ENCODE measurements around the gene PRXL2C. TPM values are rescaled to one million over a fixed set of nuclear protein-coding genes. Genes with fewer than 3 reads are reported as not detected.

Gene PRXL2C
- total and polyA plus RNA-seq, 2 of the 13 experiments (the other 11 are each of a cell fraction or from before 2014, with no cell fraction given): 11.0 to 13.2 TPM

DNA sequence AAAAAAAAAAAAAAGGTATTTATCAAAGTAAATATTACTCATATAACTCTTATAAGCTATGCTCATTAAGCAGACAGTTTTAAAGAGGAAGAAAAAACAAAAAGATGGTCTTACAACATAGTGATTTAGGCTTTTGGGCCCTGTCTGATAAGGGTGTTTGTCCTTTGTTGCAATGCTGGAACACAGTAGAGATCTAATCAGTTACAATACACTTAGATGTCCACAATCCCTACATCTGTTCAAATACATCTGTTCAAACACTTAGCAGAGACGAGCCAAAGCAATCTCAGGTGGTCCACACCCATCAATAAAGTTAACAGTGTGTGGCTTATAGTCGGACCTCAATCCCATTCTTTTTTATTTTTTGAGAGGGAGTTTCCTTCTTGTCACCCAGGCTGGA, 11.0 kb downstream of the PRXL2C start (continued):
- TF ChIP-seq, protein P1, sequence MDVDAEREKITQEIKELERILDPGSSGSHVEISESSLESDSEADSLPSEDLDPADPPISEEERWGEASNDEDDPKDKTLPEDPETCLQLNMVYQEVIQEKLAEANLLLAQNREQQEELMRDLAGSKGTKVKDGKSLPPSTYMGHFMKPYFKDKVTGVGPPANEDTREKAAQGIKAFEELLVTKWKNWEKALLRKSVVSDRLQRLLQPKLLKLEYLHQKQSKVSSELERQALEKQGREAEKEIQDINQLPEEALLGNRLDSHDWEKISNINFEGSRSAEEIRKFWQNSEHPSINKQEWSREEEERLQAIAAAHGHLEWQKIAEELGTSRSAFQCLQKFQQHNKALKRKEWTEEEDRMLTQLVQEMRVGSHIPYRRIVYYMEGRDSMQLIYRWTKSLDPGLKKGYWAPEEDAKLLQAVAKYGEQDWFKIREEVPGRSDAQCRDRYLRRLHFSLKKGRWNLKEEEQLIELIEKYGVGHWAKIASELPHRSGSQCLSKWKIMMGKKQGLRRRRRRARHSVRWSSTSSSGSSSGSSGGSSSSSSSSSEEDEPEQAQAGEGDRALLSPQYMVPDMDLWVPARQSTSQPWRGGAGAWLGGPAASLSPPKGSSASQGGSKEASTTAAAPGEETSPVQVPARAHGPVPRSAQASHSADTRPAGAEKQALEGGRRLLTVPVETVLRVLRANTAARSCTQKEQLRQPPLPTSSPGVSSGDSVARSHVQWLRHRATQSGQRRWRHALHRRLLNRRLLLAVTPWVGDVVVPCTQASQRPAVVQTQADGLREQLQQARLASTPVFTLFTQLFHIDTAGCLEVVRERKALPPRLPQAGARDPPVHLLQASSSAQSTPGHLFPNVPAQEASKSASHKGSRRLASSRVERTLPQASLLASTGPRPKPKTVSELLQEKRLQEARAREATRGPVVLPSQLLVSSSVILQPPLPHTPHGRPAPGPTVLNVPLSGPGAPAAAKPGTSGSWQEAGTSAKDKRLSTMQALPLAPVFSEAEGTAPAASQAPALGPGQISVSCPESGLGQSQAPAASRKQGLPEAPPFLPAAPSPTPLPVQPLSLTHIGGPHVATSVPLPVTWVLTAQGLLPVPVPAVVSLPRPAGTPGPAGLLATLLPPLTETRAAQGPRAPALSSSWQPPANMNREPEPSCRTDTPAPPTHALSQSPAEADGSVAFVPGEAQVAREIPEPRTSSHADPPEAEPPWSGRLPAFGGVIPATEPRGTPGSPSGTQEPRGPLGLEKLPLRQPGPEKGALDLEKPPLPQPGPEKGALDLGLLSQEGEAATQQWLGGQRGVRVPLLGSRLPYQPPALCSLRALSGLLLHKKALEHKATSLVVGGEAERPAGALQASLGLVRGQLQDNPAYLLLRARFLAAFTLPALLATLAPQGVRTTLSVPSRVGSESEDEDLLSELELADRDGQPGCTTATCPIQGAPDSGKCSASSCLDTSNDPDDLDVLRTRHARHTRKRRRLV (CRISPR knock-in tag; IDR thresholded peaks at IDR 0.05): no peak
- TF ChIP-seq GFI1 (CRISPR knock-in tag; IDR thresholded peaks at IDR 0.05; ENCODE audit: borderline replicate concordance): peak; percentile 88
- TF ChIP-seq, protein P2, sequence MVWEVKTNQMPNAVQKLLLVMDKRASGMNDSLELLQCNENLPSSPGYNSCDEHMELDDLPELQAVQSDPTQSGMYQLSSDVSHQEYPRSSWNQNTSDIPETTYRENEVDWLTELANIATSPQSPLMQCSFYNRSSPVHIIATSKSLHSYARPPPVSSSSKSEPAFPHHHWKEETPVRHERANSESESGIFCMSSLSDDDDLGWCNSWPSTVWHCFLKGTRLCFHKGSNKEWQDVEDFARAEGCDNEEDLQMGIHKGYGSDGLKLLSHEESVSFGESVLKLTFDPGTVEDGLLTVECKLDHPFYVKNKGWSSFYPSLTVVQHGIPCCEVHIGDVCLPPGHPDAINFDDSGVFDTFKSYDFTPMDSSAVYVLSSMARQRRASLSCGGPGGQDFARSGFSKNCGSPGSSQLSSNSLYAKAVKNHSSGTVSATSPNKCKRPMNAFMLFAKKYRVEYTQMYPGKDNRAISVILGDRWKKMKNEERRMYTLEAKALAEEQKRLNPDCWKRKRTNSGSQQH (CRISPR knock-in tag; IDR thresholded peaks at IDR 0.05; ENCODE audit: low read depth): no peak
- 0 out of 2 replicates have a peak, but pooled peaks have one; percentile 22 for TF ChIP-seq ZNF12 (CRISPR knock-in tag; IDR thresholded peaks at IDR 0.05)
- no peak for TF ChIP-seq ZIK1 (CRISPR knock-in tag; IDR thresholded peaks at IDR 0.05; ENCODE audit: borderline replicate concordance, low read depth)
- peak; percentile 77 for TF ChIP-seq GATA4 (IDR thresholded peaks at IDR 0.05; ENCODE audit: borderline replicate concordance, low read depth)
- TF ChIP-seq LCORL (IDR thresholded peaks at IDR 0.05): no peak
- TF ChIP-seq LCORL (CRISPR knock-in tag; IDR thresholded peaks at IDR 0.05): 0 out of 2 replicates have a peak, but pooled peaks have one; percentile 27
- TF ChIP-seq ZBTB20 (CRISPR knock-in tag; IDR thresholded peaks at IDR 0.05; ENCODE audit: borderline replicate concordance, low read depth): no peak
- no peak for TF ChIP-seq ZNF263 (CRISPR knock-in tag; IDR thresholded peaks at IDR 0.05)
- TF ChIP-seq HHEX (CRISPR knock-in tag; IDR thresholded peaks at IDR 0.05): peak; percentile 82
- peak in 1 of 2 experiments; percentile 75; a peak in 1 of 4 replicates for TF ChIP-seq EP300 (IDR thresholded peaks at IDR 0.05; ENCODE audit: low read depth in 2 of 2, low read length in 2 of 2)
- TF ChIP-seq EP300 (CRISPR knock-in tag; IDR thresholded peaks at IDR 0.05; ENCODE audit: borderline replicate concordance): peak; percentile 77; the same call in 1 of the 2 replicates
- TF ChIP-seq ZNF75D (CRISPR knock-in tag; IDR thresholded peaks at IDR 0.05; ENCODE audit: borderline replicate concordance): no peak
- no peak for TF ChIP-seq MXI1 (IDR thresholded peaks at IDR 0.05; ENCODE audit: borderline replicate concordance, low read depth, low read length)
- TF ChIP-seq HDAC2 (CRISPR knock-in tag; IDR thresholded peaks at IDR 0.05): peak; percentile 84
- no peak for TF ChIP-seq ZNF296 (CRISPR knock-in tag; conservative IDR thresholded peaks at IDR 0.05)
- no peak for TF ChIP-seq ZNF354B (CRISPR knock-in tag; IDR thresholded peaks at IDR 0.05)
- TF ChIP-seq FOXJ3 (CRISPR knock-in tag; IDR thresholded peaks at IDR 0.05; ENCODE audit: borderline replicate concordance): peak; percentile 78; the same call in 1 of the 2 replicates
- no peak for TF ChIP-seq ZNF562 (CRISPR knock-in tag; IDR thresholded peaks at IDR 0.05; ENCODE audit: borderline replicate concordance)
- TF ChIP-seq THAP11 (CRISPR knock-in tag; IDR thresholded peaks at IDR 0.05): 0 out of 2 replicates have a peak, but pooled peaks have one; percentile 31
- TF ChIP-seq, protein P3, sequence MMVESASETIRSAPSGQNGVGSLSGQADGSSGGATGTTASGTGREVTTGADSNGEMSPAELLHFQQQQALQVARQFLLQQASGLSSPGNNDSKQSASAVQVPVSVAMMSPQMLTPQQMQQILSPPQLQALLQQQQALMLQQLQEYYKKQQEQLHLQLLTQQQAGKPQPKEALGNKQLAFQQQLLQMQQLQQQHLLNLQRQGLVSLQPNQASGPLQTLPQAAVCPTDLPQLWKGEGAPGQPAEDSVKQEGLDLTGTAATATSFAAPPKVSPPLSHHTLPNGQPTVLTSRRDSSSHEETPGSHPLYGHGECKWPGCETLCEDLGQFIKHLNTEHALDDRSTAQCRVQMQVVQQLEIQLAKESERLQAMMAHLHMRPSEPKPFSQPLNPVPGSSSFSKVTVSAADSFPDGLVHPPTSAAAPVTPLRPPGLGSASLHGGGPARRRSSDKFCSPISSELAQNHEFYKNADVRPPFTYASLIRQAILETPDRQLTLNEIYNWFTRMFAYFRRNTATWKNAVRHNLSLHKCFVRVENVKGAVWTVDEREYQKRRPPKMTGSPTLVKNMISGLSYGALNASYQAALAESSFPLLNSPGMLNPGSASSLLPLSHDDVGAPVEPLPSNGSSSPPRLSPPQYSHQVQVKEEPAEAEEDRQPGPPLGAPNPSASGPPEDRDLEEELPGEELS (CRISPR knock-in tag; IDR thresholded peaks at IDR 0.05): peak; percentile 65; the same call in 1 of the 2 replicates
- peak; percentile 91 for TF ChIP-seq HMG20B (CRISPR knock-in tag; conservative IDR thresholded peaks at IDR 0.05)
- TF ChIP-seq HNF4A (CRISPR knock-in tag; IDR thresholded peaks at IDR 0.05): peak; percentile 50
- no peak for TF ChIP-seq ZNF776 (CRISPR knock-in tag; IDR thresholded peaks at IDR 0.05)
